ENCODE data around the gene ZCCHC8. TPM values are rescaled to one million over a fixed set of nuclear protein-coding genes. Genes with fewer than 3 reads are reported as not detected.
"Not testable (repeated sequence)": the region's sequence is repeated elsewhere in the genome, so short reads cannot be mapped to it uniquely, and the experiment has no call there.

Gene ZCCHC8
- polyA plus RNA-seq, 5 donors = 41.5 to 60.1 (median 47.3) TPM

DNA sequence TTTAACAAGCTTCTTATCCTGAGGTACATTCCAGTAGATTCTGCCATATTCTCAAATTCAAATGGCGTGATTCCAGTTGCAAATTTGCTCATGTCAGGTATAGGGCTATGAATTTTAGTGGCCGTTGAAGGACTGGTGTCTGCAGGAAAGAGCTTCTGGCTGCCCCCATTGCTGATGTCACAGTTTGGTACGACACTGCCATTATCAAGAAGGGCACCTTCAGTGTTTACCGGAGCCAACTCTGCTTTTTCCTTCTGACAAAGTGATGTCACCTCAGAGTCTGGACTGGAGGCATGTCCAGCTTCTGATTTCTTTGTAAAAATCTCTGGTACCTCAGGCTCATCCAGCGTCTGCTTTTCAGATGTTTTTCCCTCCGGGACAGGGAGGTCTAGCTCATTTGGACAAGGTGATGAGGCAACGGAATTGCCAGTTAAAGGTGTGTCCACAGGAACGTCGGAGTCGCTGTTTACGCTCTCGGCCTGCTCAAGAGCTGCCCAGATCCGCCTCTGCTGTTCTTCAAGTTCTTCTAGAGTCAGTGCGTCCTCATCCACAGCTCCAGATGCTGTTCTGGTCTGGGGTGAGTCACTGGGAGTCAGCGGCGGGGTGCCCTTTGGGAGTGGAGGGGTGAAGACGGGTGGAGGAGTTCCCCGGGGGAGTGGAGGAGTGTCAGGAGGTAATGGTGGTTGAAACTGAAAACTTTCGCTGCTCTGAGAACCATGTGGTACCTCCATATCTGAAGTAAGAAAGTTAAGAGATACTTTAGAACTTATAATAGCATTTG, 27.0 kb downstream of the ZCCHC8 start:
- no peak for DNase-seq

DNA sequence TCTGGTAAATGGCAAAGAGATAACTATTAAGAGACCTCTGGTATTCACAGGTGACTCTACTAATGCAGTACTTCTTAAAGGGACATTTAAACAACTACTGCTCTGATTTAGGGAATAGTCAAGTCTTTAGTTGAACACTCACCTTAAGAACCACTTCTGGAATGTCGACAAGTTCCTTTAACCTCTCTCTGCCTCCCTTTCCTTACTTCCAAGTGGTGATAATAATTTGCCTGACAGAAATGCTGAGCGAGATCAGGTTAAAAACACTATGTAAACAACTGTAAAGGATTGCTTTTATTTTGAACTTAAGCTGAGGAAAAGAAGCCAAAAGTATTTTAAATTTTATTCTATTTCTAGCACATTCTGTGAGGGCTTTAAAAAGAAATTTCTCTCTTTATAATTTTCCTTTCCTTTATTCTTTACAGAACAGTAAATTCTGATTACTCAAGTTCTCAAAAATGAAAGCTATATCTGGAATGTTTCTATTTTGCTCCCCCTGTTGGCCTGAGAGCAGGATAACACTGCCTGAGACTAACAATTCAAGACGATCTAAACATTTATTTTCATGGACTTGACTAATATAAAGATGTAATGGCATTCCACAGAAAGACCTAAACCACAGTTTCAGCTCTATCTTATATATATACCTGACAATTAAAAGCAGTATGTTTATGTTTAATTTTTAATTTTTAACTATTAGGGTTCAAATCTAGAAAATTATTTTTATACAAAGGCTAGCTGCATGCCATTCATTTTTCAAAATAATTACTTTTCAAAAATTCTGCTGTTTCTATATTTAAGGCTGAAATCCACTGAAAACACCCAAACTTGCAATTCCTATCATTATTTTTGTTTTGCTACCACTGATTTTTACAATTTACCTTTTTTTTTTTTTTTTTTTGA, 29.2 kb downstream of the ZCCHC8 start:
- peak; percentile 31 to 42 for DNase-seq

DNA sequence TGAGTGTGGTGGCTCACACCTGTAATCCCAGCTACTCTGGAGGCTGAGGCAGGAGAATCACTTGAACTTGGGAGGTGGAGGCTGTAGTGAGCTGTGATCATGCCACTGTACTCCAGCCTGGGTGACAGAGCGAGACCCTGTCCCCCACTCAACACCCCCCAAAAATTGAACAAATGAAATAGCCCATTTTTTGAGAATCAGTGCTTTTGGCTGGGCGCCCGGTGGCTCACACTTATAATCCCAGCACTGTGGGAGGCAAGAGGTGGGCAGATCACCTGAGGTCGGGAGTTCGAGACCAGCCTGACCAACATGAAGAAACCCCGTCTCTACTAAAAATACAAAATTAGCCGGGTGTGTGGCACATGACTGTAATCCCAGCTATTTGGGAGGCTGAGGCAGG, 30.2 kb downstream of the ZCCHC8 start:
- DNase-seq = not testable (repeated sequence)

DNA sequence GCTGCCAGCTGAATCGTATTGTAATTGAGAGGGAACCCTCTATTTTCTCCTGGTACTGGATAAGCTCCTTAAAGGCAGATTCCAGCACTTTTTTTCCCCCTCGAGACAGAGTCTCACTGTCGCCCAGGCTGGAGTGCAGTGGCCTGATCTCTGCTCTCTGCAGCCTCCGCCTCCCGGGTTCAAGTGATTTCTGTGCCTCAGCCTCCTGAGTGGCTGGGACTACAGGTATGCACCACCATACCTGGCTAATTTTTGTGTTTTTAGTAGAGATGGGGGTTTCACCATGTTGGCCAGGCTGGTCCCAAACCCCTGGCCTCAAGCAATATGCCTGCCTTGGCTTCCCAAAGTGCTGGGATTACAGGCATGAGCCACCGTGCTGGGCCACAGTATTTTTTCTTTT, 30.9 kb downstream of the ZCCHC8 start:
- not testable (repeated sequence) for DNase-seq

DNA sequence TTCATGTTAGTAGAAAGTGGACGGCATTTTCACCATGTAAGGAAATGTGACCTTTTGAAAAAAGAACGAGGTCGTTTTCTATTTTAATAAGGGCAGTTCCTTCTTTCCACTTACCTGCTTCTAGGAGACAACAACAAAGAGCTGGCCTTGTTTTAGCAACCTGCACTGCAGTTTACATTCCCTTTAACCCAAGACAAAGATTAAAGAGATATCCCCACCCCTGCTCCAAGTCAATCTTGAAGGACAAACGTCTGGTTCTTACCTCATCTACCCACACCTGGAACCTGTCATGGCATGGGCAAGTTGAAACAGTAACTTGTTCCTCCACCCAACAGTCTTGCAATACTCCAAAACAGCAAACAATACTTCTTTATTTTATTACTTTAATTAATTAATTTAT, 32.7 kb downstream of the ZCCHC8 start:
- DNase-seq = no peak

DNA sequence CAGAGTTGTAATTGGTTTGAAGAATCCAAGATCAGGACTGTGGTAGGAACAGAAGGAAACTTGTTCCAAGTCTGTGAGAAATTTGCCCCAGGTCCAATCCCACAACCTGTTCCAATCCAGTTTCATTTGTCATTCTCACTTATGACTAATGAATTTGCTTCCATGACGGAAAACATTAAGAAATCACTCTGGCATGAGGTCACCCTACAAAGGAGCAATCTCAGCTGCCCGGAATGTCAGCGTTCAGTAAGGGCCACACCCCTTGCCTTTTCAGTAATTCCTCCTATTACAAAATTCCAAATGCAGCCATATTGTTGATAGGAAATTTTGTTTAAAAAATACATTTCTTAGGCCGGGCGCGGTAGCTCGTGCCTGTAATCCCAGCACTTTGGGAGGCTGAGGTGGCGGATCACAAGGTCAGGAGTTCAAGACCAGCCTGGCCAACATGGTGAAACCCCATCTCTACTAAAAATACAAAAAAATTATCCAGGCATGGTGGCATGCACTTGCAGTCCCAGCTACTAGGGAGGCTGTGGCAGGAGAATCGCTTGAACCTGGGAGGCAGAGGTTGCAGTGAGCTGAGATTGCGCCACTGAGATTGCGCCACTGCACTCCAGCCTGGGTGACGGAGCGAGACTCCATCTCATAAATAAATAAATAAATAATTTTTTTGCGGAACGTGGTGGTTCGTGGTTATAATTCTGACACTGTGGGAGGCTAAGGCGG, 36.3 kb downstream of the ZCCHC8 start:
- DNase-seq = not testable (repeated sequence)

DNA sequence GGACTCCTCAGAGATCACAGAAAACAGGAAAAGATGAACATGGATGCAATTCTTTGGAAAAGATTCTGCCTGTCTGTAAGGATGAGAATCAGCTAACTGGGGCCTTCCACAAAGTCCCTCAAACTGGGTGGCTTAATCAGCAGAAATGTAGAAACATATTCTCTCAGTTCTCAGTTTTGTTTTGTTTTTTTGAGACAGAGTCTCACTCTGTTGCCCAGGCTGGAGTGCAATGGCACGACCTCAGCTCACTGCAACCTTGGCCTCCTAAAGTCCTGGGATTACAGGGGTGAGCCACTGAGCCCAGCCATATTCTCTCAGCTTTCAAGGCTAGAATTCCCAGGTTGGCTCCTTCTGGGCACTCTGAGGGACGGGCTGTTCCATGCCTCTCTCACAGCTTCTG, 40.1 kb downstream of the ZCCHC8 start:
- no peak for DNase-seq

DNA sequence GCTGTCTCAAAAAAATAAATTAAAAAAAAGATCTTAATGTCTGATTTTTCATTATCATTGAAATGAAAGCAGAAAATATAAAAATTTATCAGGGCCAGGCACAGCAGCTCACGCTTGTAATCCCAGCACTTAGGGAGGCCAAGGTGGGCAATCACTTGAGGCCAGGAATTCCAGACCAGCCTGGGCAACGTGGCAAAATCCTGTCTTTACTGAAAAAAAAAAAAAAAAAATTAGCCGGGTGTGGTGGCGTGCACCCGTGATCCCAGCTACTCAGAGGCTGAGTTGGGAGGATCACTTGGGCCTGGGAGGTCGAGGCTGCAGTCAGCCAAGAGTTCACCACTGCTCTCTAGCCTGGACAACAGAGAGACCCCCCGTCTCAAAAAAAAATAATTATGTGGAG, 40.7 kb downstream of the ZCCHC8 start:
- no peak for DNase-seq

DNA sequence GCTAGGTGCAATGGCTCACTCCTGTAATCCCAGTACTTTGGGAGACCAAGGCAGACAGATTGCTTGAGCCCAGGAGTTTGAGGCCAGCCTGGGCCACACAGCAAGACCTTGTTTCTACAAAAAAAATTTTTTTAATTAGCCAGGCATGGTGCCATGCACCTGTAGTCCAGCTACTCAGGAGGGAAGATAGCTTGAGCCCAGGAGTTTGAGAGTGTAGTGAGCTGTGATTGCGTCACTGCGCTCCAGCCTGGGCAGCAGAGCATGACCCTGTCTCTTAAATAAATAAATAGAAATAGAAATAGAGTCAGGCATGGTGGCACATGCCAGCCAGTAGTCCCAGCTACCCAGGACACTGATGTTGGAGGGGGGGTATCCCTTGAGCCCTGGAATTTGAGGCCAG, 41.5 kb downstream of the ZCCHC8 start:
- no peak for DNase-seq

DNA sequence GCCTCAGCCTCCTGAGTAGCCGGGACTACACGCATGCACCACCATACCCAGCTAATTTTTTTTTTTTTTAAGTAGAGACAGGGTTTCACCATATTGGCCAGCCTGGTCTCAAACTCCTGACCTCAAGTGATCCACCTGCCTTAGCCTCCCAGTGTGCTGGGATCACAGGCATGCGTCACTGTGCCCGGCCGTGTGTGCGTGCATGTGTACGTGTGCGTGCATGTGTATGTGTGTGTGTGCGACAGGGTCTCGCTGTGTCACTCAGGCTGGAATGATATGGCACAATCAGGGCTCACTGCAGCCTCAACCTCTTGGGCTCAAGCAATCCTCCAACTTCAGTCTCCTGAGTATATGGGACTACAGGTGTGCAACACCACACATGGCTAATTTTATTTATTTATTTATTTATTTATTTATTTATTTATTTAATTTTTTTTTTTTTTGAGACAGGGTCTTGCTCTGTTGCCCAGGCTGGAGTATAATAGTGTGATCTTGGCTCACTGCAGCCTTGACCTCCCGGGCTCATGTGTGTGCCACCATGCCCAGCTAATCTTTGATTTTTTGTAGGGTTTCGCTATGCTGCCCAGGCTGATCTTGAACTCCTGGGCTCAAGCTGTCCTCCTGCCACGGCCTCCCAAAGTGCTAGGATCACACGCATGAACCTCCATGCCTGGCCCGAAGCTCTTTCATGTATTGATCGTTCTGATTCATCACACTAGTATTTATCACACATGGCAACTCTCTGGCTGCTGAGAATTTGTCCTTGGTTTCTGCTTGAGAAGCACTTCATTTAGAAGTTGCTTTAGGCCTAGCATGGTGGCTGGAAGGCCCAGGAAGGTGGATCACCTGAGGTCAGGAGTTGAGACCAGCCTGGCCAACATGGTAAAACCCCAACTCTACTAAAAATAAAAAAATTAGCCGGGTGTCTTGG, 42.4 kb downstream of the ZCCHC8 start:
- no peak for DNase-seq

DNA sequence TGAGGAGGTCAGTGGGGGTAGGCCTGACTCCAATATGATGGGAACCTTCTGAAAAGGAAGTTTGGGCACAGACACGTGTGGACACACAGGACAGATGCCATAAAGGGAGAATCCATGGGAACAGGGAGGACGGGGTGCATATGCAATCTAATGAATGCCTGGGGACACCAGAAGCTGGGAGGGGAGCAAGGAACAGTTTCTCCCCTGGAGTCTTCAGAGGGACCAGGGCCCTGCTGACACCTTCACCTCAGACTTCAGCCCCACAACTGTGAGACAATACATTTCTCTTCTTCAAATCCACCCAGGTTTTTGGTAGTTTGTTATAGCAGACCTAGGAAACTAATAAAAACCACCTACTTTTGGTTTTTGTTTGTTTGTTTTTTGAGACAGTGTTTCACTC, 43.1 kb downstream of the ZCCHC8 start:
- DNase-seq = no peak

DNA sequence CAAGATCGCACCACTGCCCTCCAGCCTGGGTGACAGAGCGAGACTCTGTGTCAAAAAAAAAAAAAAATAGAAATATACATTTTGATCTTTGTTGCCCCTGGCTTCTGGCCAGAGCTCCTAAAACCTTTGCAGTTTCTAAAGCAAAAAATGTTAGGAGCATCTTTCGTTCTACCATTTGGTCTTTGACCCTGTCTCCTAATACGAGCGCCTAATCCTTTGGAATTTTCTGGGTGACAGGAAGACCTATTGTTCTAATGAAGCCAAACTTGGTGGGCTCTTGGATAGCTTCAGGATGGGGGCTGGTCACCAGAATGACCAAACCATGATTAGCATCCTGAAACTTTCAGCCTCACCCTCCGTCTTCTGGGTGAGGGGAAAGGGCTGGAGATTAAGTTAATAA, 46.0 kb downstream of the ZCCHC8 start:
- no peak for DNase-seq

DNA sequence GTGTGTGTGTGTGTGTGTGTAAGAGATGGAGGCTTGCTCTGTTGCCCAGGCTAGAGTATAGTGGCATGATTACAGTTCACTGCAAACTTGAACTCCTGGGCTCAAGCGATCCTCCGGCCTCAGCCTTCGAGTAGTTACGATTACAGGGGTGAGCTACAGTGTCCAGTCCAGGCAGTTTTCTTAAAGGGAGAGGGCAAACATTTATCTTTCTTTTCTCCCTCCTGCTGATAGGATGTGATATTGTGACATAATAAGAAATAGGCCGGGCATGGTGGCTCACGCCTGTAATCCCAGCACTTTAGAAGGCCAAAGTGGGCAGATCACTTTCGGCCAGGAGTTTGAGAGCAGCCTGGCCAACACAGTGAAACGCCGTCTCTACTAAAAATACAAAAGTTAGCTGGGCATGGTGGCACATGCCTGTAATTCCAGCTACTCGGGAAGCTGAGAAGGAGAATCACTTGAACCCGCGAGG, 46.4 kb downstream of the ZCCHC8 start:
- no peak for DNase-seq

DNA sequence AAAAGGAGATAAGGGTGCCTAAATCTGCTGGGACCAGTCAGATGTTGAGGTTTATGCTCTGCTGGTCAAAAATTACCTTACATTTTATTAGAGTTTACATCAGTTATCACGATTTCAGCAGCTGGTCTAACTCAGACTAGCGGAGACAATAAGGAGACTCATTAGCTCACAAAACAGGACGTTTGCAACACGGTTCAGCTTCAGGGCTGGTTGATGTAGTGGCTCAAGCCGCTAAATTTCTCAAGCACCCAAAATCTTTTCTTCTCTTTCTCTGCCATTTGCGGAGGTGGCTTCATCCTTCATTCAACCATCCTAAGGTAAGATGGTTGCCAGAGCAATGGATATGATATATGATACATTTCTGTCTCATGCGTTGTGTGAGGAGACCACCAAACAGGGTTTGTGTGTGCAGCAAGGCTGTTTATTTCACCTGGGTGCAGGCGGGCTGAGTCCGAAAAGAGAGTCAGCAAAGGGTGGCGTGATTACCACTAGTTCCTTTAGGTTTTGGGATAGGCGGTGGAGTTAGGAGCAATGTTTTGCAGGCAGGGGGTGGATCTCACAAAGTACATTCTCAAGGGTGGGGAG, 47.9 kb downstream of the ZCCHC8 start:
- DNase-seq = no peak

DNA sequence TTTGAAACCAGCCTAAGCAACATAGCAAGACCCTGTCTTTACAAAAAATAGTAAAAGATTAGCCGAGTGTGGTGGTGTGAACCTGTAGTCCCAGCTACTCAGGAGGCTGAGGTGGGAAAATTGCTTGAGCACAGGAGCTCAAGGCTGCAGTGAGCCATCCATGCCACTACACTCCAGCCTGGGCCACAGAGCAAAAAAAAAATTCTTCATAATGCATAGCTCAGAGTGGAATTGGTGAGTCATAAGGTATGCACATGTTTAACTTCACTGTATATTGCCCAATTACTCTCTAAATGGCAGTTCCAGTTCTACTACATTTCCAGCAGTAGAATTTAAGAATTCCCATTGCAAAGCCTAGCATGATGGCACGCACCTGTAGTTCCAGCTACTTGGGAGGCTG, 51.4 kb downstream of the ZCCHC8 start:
- DNase-seq = no peak

DNA sequence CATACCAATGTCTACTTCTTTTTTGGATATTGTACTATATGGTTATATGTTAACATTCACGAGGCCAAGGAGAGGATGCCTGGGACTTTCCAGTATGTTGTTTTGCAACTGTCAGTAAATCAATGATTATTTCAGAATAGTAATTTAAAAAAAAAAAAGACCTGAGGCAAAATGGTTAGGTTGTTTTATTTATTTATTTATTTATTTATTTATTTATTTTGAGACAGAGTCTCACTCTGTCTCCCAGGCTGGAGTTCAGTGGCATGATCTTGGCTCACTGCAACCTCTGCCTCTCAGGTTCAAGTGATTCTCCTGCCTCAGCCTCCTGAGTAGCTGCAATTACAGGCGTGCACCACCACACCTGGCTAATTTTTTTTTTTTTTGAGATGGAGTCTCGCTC, 52.9 kb downstream of the ZCCHC8 start:
- DNase-seq = not testable (repeated sequence)

DNA sequence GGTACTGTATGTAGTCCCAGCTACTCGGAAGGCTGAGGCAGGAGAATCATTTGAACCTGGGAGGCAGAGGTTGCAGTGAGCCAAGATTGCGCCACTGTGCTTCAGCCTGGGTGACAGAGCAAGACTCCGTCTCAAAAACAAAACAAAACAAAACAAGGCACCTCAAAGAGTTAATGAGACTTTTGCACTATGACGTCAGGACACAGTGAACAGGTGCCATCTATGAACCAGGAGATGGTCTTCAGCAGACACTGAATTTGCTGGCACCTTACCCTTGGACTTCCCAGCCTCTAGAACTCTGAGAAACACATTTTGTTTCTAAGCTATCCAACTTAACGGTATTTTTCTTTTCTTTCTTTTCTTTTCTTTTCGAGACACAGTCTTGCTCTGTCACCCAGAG, 54.3 kb downstream of the ZCCHC8 start:
- not testable (repeated sequence) for DNase-seq

DNA sequence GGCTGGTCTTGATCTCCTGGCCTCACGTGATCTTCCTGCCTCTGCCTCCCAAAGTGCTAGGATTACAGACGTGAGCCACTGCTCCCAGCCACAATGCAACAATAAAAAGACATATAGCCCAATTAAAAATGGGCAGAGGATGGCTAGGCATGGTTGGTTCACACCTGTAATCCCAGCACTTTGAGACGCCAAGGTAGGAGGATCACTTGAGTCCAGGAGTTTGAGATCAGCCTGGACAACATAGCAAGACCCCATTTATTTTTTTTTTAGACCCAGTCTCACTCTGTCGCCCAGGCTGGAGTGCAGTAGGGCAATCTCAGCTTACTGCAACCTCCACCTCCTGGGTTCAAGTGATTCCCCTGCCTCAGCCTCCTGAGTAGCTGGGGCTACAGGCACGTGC, 56.7 kb downstream of the ZCCHC8 start:
- DNase-seq = not testable (repeated sequence)

DNA sequence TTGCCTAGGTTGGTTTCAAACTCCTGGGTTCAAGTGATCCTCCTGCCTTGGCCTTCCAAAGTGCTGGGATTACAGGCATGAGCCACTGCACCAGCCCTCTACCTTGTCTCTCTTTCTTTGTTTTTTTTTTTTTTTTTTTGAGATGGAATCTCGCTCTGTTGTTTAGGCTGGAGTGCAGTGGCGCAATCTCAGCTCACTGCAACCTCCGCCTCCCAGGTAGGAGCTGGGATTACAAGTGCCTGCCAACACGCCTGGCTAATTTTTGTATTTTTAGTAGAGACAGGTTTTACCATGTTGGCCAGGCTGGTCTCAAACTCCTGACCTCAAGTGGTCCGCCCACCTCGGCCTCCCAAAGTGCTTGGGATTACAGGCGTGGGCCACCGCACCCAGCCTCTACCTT, 61.9 kb downstream of the ZCCHC8 start:
- DNase-seq = not testable (repeated sequence)

DNA sequence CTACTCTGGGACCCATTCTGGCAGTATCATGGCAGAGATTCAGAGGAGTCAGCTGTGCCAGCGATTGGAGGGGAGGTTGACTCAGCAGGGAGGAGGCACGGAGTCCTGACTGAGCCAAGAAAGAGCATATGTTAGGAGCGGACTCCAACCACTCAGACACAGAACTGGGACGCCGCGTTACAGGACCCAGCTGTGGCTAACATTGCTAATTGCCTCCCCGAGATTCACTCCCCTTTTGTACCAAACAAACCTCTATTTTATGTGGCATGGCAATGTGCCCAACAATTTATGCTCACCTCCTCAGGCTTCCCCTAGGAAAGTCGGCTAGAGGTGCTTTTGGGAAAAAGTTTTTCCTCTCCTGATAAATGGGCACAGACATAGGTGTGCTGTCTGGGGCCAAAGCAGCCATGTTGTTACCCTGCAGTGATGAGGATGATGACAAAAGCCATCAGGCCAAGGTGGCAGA, 63.0 kb downstream of the ZCCHC8 start:
- DNase-seq = peak; percentile 63 to 67

DNA sequence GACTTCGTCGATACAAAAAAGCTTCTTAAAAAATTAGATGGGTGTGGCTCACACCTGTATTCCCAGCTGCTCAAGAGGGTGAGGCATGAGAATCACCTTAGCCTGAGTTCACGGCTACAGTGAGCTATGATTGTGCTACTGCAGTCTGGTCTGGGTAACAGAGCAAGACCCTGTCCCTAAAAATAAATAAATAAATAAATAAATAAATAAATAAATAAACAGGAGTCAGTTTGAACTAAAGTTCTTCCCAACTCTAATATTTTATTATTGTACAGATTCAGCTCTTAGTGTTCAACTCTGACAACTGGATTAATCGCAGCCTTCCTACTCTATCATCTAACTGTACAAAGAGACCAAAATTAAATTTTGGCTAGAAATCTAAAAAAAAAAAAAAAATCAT, 65.5 kb downstream of the ZCCHC8 start:
- no peak for DNase-seq

Data from right lung (tissue), 5 donors.